IMR-90 (cell line): ENCODE measurements around the gene ASB7. TPM values are rescaled to one million over a fixed set of nuclear protein-coding genes. Genes with fewer than 3 reads are reported as not detected.

Experiments
- ATAC-seq: fragments of 200-7000 bp; cut with Tn5 transposase; 2 replicates; pipeline ENCODE4 v1.9.1; 2020; ENCODE audit warnings: low read depth, mild to moderate bottlenecking, moderate library complexity
- BruUV-seq: library from RNA; stranded (reverse); fragments of 400-500 nt; replicated peaks from 2 replicates; lab custom pipeline; 2021; lab: Mats Ljungman, UMichigan
- CTCF ChIA-PET: fragments of 300-600 bp; formaldehyde crosslinking; extraction: SDS; loops from one replicate; lab custom pipeline; 2021; ENCODE audit warnings: antibody characterized with exemption; lab: Yijun Ruan, JAX
- POLR2A ChIA-PET: fragments of 300-600 bp; sonication (Branson Sonifier 250); formaldehyde crosslinking; loops from one replicate; lab custom pipeline; 2022; ENCODE audit warnings: antibody characterized with exemption; ENCODE audit not compliant: unreplicated experiment; lab: Charles Lee
- DNase-seq: peaks from one replicate; pipeline ENCODE4 v3.0.0; 2013
- H2AFZ ChIP-seq: replicated peaks from 2 replicates; pipeline ENCODE3; 2013; ENCODE audit warnings: low read length, mild to moderate bottlenecking; ENCODE audit not compliant: poor library complexity
- H2AK5ac ChIP-seq: 2 replicates; pipeline ENCODE4 v1.6.1; 2013; ENCODE audit warnings: low read depth, low read length, inconsistent platforms
- H2AK9ac ChIP-seq: replicated peaks from 2 replicates; pipeline ENCODE3; 2013; ENCODE audit warnings: mild to moderate bottlenecking, low read depth, low read length, moderate library complexity; ENCODE audit not compliant: poor library complexity
- H2BK120ac ChIP-seq: 2 replicates; pipeline ENCODE4 v1.6.1; 2013; ENCODE audit warnings: low read depth, low read length, inconsistent platforms
- H2BK15ac ChIP-seq: 3 replicates; pipeline ENCODE4 v1.6.1; 2013; ENCODE audit warnings: low read depth, low read length, inconsistent platforms
- H2BK20ac ChIP-seq: 2 replicates; pipeline ENCODE4 v1.6.1; 2013; ENCODE audit warnings: low read depth, mild to moderate bottlenecking, inconsistent platforms, low read length, moderate library complexity
- H2BK5ac ChIP-seq: 2 replicates; pipeline ENCODE4 v1.6.1; 2013; ENCODE audit warnings: mild to moderate bottlenecking, low read depth, low read length, inconsistent platforms; ENCODE audit not compliant: poor library complexity, severe bottlenecking
- H3K14ac ChIP-seq: replicated peaks from 2 replicates; pipeline ENCODE4 v1.6.1; 2013; ENCODE audit warnings: low read depth, low read length, inconsistent platforms
- H3K18ac ChIP-seq: 2 replicates; pipeline ENCODE4 v1.6.1; 2013; ENCODE audit warnings: low read depth, low read length, control low read depth
- H3K23ac ChIP-seq: 2 replicates; pipeline ENCODE4 v1.6.1; 2013; ENCODE audit warnings: low read depth, low read length, inconsistent platforms
- H3K27ac ChIP-seq: 2 replicates; pipeline ENCODE4 v1.5.1; 2013; ENCODE audit warnings: mild to moderate bottlenecking, control low read depth, low read length; ENCODE audit not compliant: insufficient read depth
- H3K27me3 ChIP-seq: 2 replicates; pipeline ENCODE4 v1.6.1; 2013; ENCODE audit warnings: low read length; ENCODE audit not compliant: control insufficient read depth, insufficient read depth
- H3K36me3 ChIP-seq: 2 replicates; pipeline ENCODE4 v1.6.1; 2013; ENCODE audit warnings: low read length, mixed read lengths; ENCODE audit not compliant: control insufficient read depth, insufficient read depth
- H3K4ac ChIP-seq: 2 replicates; pipeline ENCODE4 v1.6.1; 2013; ENCODE audit warnings: low read depth, low read length, inconsistent platforms
- H3K4me1 ChIP-seq: 2 replicates; pipeline ENCODE4 v1.6.1; 2013; ENCODE audit warnings: low read length, mixed read lengths; ENCODE audit not compliant: control insufficient read depth, insufficient read depth
- H3K4me2 ChIP-seq: 2 replicates; pipeline ENCODE4 v1.6.1; 2013; ENCODE audit warnings: low read depth, mild to moderate bottlenecking, control low read depth, low read length, moderate library complexity
- H3K4me3 ChIP-seq: 2 replicates; pipeline ENCODE4 v1.5.1; 2013; ENCODE audit warnings: low read depth, mild to moderate bottlenecking, control low read depth, low read length, moderate library complexity; ENCODE audit not compliant: insufficient read depth
- H3K56ac ChIP-seq: 2 replicates; pipeline ENCODE4 v1.6.1; 2013; ENCODE audit warnings: low read length, inconsistent platforms; ENCODE audit not compliant: insufficient read depth; ENCODE audit errors: extremely low read depth
- H3K79me1 ChIP-seq, 2 experiments: 2 replicates each; pipeline ENCODE4 v1.6.1; 2013; ENCODE audit warnings: low read length in 2 of 2, inconsistent platforms in 1 of 2, low read depth in 1 of 2
- H3K9ac ChIP-seq: 2 replicates; pipeline ENCODE4 v1.6.1; 2013; ENCODE audit warnings: low read depth, low read length, control low read depth
- H3K9me1 ChIP-seq: 2 replicates; pipeline ENCODE4 v1.6.1; 2013; ENCODE audit warnings: low read length, inconsistent platforms; ENCODE audit not compliant: insufficient read depth
- H3K9me3 ChIP-seq: 2 replicates; pipeline ENCODE4 v1.6.1; 2013; ENCODE audit warnings: low read length; ENCODE audit not compliant: control insufficient read depth, insufficient read depth
- H4K20me1 ChIP-seq: 2 replicates; pipeline ENCODE4 v1.6.1; 2013; ENCODE audit warnings: low read length, inconsistent platforms; ENCODE audit not compliant: insufficient read depth
- H4K5ac ChIP-seq: 2 replicates; pipeline ENCODE4 v1.6.1; 2013; ENCODE audit warnings: mild to moderate bottlenecking, low read depth, low read length, control low read depth
- H4K8ac ChIP-seq, 2 experiments: 2 replicates each; pipeline ENCODE4 v1.6.1; 2013; ENCODE audit warnings: low read depth in 2 of 2, low read length in 2 of 2, control low read depth in 1 of 2, inconsistent platforms in 1 of 2
- H4K91ac ChIP-seq: 2 replicates; pipeline ENCODE4 v1.6.1; 2013; ENCODE audit warnings: low read depth, low read length, inconsistent platforms; ENCODE audit not compliant: insufficient read depth
- BHLHE40 ChIP-seq: fragments of 150-350 bp; IDR thresholded peaks from 2 replicates; pipeline ENCODE4 v1.6.1; 2016; ENCODE audit warnings: mild to moderate bottlenecking, low read depth, low read length
- CEBPB ChIP-seq: IDR thresholded peaks from 2 replicates; pipeline ENCODE4 v1.6.1; 2012; ENCODE audit warnings: low read depth, low read length, improper control_type of control experiment
- CHD1 ChIP-seq: IDR thresholded peaks from 2 replicates; pipeline ENCODE4 v1.6.1; 2012; ENCODE audit warnings: low read depth, low read length, improper control_type of control experiment
- CTCF ChIP-seq: conservative IDR thresholded peaks from 2 replicates; pipeline ENCODE4 v1.5.1; 2012; ENCODE audit warnings: mild to moderate bottlenecking, low read depth, low read length, improper control_type of control experiment
- ELK1 ChIP-seq: fragments of 150-350 bp; IDR thresholded peaks from 2 replicates; pipeline ENCODE4 v1.6.1; 2016; ENCODE audit warnings: low read depth, mild to moderate bottlenecking, low read length, moderate library complexity, borderline replicate concordance
- FOS ChIP-seq: fragments of 150-350 bp; IDR thresholded peaks from 2 replicates; pipeline ENCODE4 v1.6.1; 2016; ENCODE audit warnings: low read depth, low read length
- MAFK ChIP-seq: IDR thresholded peaks from 2 replicates; pipeline ENCODE4 v1.6.1; 2012; ENCODE audit warnings: low read depth, low read length, improper control_type of control experiment
- MAZ ChIP-seq: IDR thresholded peaks from 2 replicates; pipeline ENCODE4 v1.6.1; 2012; ENCODE audit warnings: low read depth, mild to moderate bottlenecking, low read length, improper control_type of control experiment, moderate library complexity, borderline replicate concordance
- MXI1 ChIP-seq: IDR thresholded peaks from 2 replicates; pipeline ENCODE4 v1.6.1; 2012; ENCODE audit warnings: low read depth, mild to moderate bottlenecking, low read length, moderate library complexity, borderline replicate concordance
- NFE2L2 ChIP-seq: fragments of 150-350 bp; IDR thresholded peaks from 2 replicates; pipeline ENCODE4 v1.6.1; 2016; ENCODE audit warnings: low read depth, mild to moderate bottlenecking, low read length
- POLR2A ChIP-seq: IDR thresholded peaks from 2 replicates; pipeline ENCODE4 v1.6.1; 2012; ENCODE audit warnings: mild to moderate bottlenecking, low read depth, low read length
- RAD21 ChIP-seq: IDR thresholded peaks from 2 replicates; pipeline ENCODE4 v1.6.1; 2012; ENCODE audit warnings: low read length, improper control_type of control experiment
- RCOR1 ChIP-seq: IDR thresholded peaks from 2 replicates; pipeline ENCODE4 v1.6.1; 2012; ENCODE audit warnings: mild to moderate bottlenecking, low read length, improper control_type of control experiment; ENCODE audit not compliant: insufficient replicate concordance
- RFX5 ChIP-seq: IDR thresholded peaks from 2 replicates; pipeline ENCODE4 v1.8.0; 2012; ENCODE audit warnings: low read depth, mild to moderate bottlenecking, low read length, moderate library complexity
- SMC3 ChIP-seq: fragments of 150-350 bp; IDR thresholded peaks from 2 replicates; pipeline ENCODE4 v1.6.1; 2016; ENCODE audit warnings: low read depth, mild to moderate bottlenecking, antibody characterized with exemption, low read length, moderate library complexity
- USF2 ChIP-seq: fragments of 150-350 bp; IDR thresholded peaks from 2 replicates; pipeline ENCODE4 v1.6.1; 2017; ENCODE audit warnings: mild to moderate bottlenecking, antibody characterized with exemption, low read length, low read depth
- WGBS, 2 experiments: methylation state at CpG; one replicate each; pipeline versions ENCODE4 v1.1.5 to v1.1.7; 2013; ENCODE audit warnings: missing lambda C conversion rate in 2 of 2; ENCODE audit not compliant: insufficient read length in 1 of 2; ENCODE audit errors: extremely low coverage in 2 of 2; 5-methylcytosine and 5-hydroxymethylcytosine counted together
- dilution Hi-C: fragments of 300-500 bp; cut with HindIII; formaldehyde crosslinking; loops from one replicate; pipeline ENCODE4 v1.14.3; 2018; ENCODE audit warnings: low sequenced_read_pairs; ENCODE audit not compliant: unreplicated experiment
- in situ Hi-C: fragments of 300-500 bp; cut with MboI; formaldehyde crosslinking; loops from 3 replicates; pipeline ENCODE4 v1.14.3; 2019; ENCODE audit warnings: low sequenced_read_pairs, inconsistent platforms, mixed read lengths
- intact Hi-C: fragments of 100-400 bp; cut with micrococcal nuclease; formaldehyde crosslinking; loops from 2 replicates; pipeline ENCODE4 v1.10.0; 2022
- polyA plus RNA-seq, 3 experiments: library from polyadenylated mRNA; depleted of rRNA; stranded (reverse); fragments of >200 nt; gene quantifications; 2 replicates each; pipeline ENCODE4 v1.2.3, GENCODE V29; 2012; ENCODE audit warnings: low replicate concordance in 1 of 3
- total RNA-seq: library from RNA; depleted of rRNA; stranded (reverse); fragments of >200 nt; gene quantifications from 2 replicates; pipeline ENCODE4 v1.2.3, GENCODE V29; 2012

The ASB7 gene
- total and polyA plus RNA-seq, 2 of the 4 experiments (the other 2 are of a cell fraction), result 7.7 to 16.7 TPM

GRCh38 chr15:100591835-100592234 lies 10.6 kb upstream of the ASB7 start:
- Histone ChIP-seq H3K27ac (no peak overlapping the region), H2AFZ (no peak overlapping the region), H3K23ac (no peak overlapping the region), H3K14ac (no peak overlapping the region), H3K27me3 (no peaks in the 10 kb centered on the region), H4K5ac (no peak overlapping the region), H4K91ac (no peak overlapping the region), H2AK5ac (no peak overlapping the region), H2BK120ac (no peak overlapping the region), H3K56ac (no peak overlapping the region), H3K9me1 (no peaks in the 10 kb centered on the region), H3K4me2 (no peak overlapping the region), H2BK20ac (no peak overlapping the region), H3K9me3 (peaks cover 6% of the 10 kb centered on the region), H3K9ac (no peak overlapping the region), H2AK9ac (no peak overlapping the region), H3K18ac (no peak overlapping the region), H2BK5ac (no peak overlapping the region), H4K20me1 (peaks cover 28% of the 10 kb centered on the region; the same call in 1 of the 2 replicates), H3K4me3 (no peak overlapping the region), H3K4me1 (peaks cover 2% of the 10 kb centered on the region; the same call in 1 of the 2 replicates), H4K8ac (no peak overlapping the region), H3K36me3 (no peaks in the 10 kb centered on the region), H3K4ac (no peak overlapping the region), H2BK15ac (no peak overlapping the region), H3K79me1 (peaks cover 17 to 32% of the 10 kb centered on the region in 2 experiments)
- no peak for TF ChIP-seq RAD21
- TF ChIP-seq ELK1, result no peak
- TF ChIP-seq BHLHE40, result no peak
- no peak for TF ChIP-seq POLR2A
- TF ChIP-seq CEBPB, result no peak
- TF ChIP-seq NFE2L2, result no peak
- no peak for TF ChIP-seq CHD1
- no peak for TF ChIP-seq MAZ
- TF ChIP-seq RFX5, result no peak
- no peak for TF ChIP-seq SMC3
- no peak for TF ChIP-seq RCOR1
- no peak for TF ChIP-seq CTCF
- TF ChIP-seq MAFK, result no peak
- no peak for TF ChIP-seq USF2
- TF ChIP-seq MXI1, result no peak
- TF ChIP-seq FOS, result no peak
- intact Hi-C loops (no loop called here), in situ Hi-C loops (loop anchor here (25.0 kb wide), 1 partner anchor 1330 kb away; the partner anchor contains the start of gene LRRC28), dilution Hi-C loops (no loop called here)
- no peak for DNase-seq
- ChIA-PET POLR2A (no interaction called here), CTCF (no interaction called here)
- WGBS, 2 experiments, result no CpG with 5 or more reads among the region's 2 CpGs
- BruUV-seq, result no TSS peak
- no peak for ATAC-seq
